GM18867 (cell line): Measurements from ENCODE around the gene THADA.

Experiments used
- ATAC-seq: cut with Tn5 transposase; IDR thresholded peaks from one replicate; pipeline ENCODE4 v1.9.1; 2021; ENCODE audit warnings: mild to moderate bottlenecking, moderate library complexity; ENCODE audit not compliant: unreplicated experiment

THADA gene

DNA sequence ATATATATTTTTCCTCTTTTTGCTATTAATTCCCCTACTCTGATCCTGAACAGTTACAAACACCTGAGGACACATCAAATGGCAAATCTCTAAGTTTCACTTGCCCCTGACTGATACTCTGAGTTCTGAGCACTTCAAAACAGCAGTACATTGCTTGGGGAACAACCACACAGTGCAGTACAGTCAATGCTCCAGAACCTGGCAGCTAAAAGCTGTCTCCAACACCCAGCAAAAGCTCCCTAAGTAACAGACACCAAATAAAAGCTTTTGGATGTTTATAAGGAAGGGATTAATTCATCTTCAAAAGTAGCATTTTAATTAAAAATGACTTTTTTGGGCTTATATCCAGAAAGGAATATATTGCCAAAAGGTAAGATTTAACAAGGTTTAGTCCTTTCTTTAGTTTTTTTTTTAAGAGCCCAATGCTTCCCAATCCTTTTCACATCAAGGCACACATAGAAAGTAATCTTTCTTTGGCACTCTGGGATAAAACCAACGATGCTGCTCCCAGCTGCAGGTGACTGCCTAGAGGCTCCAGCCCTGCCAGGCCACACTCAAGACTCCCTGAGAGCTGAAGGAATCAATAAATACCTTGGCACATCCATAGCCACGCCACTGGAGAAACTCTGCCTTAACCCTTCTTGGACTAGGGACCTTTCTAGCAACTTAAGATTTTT, 204.5 kb downstream of the THADA start:
- no peak for ATAC-seq

GRCh38 chr2:43389581-43390466, 206.0 kb downstream of the THADA start:
- no peak for ATAC-seq

DNA sequence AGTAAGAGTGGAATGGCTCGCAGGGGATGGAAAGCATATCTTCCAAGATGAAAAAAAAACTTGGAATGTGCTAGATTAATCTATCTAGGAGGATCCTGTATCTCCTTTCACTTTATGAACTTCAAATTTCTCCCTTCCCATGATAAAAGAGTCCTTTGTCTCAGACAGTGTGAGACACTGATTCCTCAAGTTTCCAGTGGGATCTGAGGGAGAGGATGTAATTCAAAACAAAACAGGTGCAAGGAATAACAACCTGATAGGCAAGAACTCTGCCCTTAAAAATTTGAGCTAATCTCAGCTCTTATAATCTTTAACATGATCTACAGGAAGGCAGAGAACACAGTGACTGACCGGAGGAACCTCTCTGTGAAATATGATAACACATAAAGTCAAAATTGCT, 207.5 kb downstream of the THADA start:
- ATAC-seq: no peak

DNA sequence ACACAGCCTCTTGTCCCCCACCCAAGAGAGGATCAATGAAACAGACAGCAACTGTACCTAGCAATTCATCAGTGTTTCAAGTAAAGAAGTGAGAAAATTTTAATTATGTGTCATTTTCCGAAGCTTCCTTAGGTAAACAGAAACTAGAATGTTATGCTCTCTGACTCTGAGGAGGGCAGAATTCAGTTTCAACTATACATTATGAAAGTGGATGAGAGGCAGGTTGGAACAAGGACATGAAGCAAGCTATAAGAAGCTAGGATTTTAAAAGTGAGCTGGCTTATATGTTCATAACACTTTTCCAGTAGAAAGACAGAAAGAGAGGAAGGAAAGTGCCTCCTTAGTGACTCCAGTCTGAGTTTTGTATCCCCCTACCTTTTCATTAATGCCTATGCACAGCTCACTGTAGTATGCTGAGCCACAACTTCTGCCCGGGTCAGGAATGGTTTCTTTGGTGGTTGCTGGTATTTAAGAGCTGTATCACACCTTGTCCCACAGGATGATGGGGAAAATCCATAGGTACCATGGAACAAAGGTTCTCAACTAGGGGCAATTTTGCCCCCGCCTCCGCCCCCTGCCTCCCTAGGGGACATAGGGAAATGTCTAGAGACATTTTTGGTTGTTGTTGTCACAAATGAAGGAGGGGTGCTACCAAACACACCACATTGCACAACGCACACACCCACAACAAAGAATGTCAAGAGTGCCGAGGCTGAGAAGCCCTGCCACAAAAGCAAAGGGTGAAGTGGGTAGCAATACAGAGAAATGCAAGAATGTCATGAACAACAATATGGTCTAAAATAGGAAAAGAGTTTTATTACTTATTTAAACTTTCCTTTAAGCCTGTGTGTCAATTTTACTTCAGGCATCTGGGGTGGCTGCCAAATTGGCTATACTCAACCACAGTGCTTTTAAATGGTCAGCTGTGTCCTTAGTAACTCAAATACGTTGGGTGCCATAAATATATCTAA, 208.5 kb downstream of the THADA start:
- peak; percentile 74 for ATAC-seq

DNA sequence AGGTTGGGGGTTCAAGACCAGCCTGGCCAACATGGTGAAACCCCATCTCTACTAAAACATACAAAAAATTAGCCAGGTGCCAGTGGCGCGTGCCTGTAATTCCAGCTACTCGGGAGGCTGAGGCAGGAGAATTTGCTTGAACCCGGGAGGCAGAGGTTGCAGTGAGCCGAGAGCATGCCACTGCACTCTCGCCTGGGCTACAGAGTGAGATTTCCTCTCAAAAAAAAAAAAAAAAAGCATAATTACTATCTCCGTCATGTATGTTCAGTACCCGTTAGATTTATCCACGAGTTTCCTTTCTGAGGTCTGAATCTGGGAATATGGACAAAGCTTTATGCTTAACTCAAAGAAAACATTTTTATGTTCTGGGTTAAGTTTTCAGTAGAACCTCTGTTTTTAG, 209.2 kb downstream of the THADA start:
- ATAC-seq: peak; percentile 7

DNA sequence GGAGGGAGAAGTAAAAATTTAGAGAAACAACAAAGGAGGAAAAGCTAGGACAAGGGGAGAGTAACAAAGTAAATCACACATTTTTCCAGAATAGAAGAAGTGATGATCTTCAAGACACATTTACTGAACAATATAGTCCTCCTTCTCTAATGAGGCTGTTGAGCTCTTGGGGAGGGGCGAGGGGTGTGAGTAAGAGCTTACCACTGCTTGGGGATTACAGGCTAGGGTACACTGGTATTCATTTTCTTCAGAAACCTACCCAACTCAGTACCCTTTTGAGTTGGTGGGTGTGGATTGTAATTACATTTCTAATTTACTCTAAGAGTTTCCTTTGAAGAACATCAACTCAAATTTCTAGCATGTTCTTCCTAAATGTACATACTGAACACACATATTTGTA, 211.7 kb downstream of the THADA start:
- no peak for ATAC-seq

GRCh38 chr2:43383533-43383932, 212.3 kb downstream of the THADA start:
- ATAC-seq: no peak

GRCh38 chr2:43379494-43379893, 216.3 kb downstream of the THADA start:
- ATAC-seq: no peak

GRCh38 chr2:43377327-43377726, 218.5 kb downstream of the THADA start:
- no peak for ATAC-seq

- ATAC-seq: no peak
Measured at GRCh38 chr2:43376523-43377198, 219.2 kb downstream of the THADA start.

GRCh38 chr2:43375746-43376522, 219.9 kb downstream of the THADA start:
- no peak for ATAC-seq

DNA sequence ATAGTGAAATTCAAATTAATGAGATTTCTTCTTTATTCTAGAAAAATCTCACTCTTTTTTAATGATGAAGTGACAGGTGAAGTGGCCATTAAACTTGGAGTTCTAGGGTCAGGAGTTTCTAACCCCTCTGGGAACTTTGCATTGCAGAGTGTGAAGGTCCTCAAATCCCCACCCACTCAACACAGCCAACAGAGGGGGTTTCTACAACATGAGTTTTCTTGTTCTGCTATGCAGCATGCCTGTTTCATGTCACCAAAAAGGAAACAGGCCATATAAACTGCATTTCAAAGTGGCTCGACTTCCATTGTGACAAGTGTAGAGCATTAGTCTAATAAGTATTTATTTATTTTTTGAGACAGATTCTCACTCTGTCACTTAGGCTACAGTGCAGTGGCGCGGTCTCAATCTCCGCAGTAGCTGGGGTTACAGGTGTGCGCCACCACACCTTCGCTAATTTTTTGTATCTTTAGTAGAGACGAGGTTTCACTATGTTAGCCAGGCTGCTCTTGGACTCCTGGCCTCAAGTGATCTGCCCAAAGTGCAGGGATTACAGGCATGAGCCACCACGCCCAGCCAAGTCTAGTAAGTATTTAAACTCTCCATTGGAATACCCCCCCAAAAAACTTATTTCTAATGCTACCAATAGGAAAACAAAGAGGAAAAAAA, 223.3 kb downstream of the THADA start:
- ATAC-seq: no peak

DNA sequence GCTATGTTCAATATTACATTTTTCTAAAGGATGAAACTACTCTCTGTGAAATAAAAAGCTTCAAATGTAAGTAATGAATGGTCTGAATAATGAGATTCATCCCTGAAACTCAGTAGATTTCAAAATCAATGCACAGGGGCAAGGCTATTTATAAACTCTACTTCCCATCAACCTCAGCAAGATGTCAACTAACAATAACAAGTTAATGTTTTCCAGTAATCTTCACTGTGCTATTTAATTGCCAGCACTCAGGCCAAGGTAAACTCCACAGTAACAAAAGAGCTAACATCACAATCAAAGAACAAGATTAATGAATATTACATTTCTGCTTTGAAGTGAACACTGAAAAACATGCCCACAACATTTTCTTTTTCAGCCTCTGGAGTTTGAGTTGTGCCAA, 225.1 kb downstream of the THADA start:
- no peak for ATAC-seq

DNA sequence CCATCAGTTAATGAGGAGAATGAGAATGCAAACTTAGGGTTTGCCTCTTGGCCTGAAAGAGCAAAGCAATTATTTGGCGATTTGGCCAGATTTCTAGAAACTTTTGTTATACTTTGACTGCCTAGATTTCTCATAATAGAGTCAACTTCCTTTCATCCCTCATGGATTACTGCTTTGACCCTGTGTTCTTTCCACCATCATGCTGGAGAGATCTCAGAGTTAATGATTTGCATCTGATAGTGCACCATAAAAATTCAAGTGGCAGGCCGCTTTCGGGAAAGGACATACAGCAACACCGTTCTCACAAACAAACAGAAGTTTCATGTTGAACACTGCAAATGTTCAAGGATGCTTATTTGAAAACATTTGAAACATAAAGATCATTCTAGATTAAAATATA, 225.7 kb downstream of the THADA start:
- no peak for ATAC-seq

DNA sequence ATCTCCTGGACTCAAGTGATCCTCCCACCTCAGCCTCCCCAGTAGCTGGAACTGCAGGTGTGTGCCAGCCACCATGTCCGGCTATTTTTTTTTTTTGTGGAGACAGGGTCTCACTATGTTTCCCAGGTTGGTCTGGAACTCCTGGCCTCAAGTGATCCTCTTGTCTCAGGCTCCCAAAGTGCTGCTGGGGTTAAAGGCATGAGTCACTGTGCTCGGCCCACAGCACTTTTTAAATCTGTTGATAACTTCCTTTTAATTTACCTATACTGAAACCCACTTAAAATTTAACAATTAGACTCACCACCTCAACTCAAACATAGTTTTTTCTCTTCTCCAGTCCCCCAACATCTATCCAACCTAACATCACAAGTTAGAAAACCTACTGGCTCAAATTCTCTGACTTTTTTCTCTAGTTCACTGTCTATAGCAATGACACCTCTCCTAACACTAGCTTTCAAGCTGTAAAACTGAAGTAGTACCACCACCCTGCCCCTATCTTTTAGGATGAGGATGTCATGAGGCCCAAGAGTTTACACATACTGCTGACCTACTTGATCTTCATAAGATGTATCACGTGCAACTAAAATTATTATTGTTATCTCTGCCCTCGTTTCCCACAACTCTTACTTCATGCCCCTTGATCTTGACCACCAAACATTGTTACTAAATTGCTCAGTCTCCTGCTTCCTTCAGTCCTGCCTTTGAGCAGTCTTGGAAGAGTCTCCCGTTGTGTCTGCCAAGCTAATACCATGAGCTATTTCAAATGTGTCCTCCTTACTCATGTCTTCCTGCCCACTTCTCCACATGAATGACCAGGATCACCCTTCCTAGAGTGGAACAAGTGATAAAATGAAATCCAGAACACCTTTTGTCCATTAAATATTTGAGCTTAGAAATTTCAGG, 227.1 kb downstream of the THADA start:
- no peak for ATAC-seq

DNA sequence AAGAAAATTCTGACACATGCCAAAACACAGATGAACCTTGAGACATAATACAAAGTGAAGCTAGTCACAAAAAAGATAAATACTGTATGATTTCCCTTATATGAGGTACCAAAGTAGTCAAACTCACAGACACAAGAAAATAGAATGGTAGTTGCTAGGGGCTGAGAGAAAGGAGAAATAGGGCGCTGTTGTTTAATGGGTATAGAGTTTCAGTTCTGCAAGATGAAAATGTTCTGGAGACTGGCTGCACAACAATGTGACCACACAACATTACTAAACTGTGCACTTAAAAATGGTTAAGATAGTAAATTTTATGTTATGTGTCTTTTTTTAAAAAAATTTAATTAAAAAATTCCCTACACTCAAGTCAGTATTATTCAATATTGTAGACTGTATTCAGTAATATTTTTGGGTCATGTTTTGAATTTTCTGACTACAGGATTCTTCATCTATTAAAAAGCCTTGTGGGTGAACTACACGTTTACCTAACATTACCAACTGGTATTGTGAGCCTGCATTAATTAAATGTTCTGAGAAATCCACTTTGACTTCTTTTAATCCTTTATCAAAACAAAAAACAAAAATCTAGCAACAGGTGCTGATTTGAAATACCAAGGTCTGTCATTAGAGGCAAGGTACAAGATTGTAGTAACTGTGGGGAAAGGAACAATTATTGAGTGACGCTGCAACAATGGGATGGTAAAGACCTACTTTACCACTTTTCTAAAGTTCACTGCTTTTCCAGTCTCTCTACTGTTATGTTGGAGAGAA, 228.6 kb downstream of the THADA start:
- ATAC-seq: no peak

DNA sequence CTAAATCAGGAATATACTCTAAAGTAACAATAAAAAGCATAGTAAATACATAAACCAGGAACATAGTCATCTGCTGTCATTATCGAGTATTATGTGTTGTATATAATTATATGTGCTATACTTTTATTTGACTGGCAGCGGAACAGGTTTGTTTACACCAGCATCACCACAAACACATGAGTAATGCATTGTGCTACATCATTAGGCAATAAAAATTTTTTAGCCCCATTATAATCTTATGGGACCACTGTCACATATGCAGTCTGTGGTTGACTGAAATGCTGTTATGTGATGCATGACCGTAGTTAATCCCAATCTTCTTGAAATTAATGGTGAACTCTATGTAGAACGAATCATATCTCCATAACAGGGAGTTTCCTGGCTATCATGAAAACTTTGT, 232.7 kb downstream of the THADA start:
- no peak for ATAC-seq

DNA sequence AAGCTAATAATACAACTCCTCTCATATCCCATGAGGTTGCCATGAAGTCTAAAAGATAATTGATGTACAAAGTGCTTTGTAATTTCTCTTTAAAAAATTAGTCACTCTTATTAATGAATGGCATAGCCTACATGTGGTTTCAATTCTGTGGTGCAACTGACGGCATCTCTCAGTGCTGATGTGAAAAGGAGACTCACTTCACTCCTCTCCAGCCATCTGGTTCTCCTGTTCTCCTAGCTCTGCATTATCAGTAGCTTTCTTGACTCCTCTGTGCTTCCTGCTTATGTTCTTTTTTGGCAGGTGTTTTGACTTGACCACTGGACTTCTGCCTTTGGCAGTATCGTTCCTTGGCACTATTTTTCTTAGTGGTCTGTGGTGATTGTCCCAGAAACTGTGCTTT, 234.6 kb downstream of the THADA start:
- ATAC-seq: no peak
